Renal cortical epithelial cell (primary cell): Measurements from ENCODE around the gene ALDH1A3. TPM values are rescaled to one million over a fixed set of nuclear protein-coding genes. Genes with fewer than 3 reads are reported as not detected.

ENCODE experiments used
- DNase-seq: peaks from one replicate; pipeline ENCODE4 v3.0.0-alpha.2; 2011; ENCODE audit warnings: low read depth
- total RNA-seq: library from RNA; depleted of rRNA; stranded (reverse); fragments of >200 nt; gene quantifications from 2 replicates; pipeline ENCODE4 v1.2.3, GENCODE V29; 2014

ALDH1A3 gene
- total RNA-seq, 1 donor from 2014 or later = 60.3 TPM

- DNase-seq = no peak
Measured at GRCh38 chr15:100901702-100902435, 22.2 kb downstream of the ALDH1A3 start.

GRCh38 chr15:100902436-100903167, 23.0 kb downstream of the ALDH1A3 start:
- peak; percentile 67 for DNase-seq

GRCh38 chr15:100903168-100903554, 23.5 kb downstream of the ALDH1A3 start:
- DNase-seq = peak; percentile 13

GRCh38 chr15:100905850-100906249, 26.2 kb downstream of the ALDH1A3 start:
- no peak for DNase-seq

GRCh38 chr15:100908466-100908865, 28.8 kb downstream of the ALDH1A3 start:
- DNase-seq = no peak

- no peak for DNase-seq
Measured at GRCh38 chr15:100909565-100909964, 29.9 kb downstream of the ALDH1A3 start.

GRCh38 chr15:100909989-100910955, 30.6 kb downstream of the ALDH1A3 start:
- no peak for DNase-seq

GRCh38 chr15:100911086-100911485, 31.5 kb downstream of the ALDH1A3 start:
- no peak for DNase-seq

- no peak for DNase-seq
Measured at GRCh38 chr15:100913961-100914360, 34.3 kb downstream of the ALDH1A3 start.

- no peak for DNase-seq
Measured at GRCh38 chr15:100914876-100915275, 35.2 kb downstream of the ALDH1A3 start.

GRCh38 chr15:100918034-100918689, 38.5 kb downstream of the ALDH1A3 start:
- DNase-seq = peak; percentile 63

- peak; percentile 23 for DNase-seq
Measured at GRCh38 chr15:100918690-100919480, 39.3 kb downstream of the ALDH1A3 start, which contains the start of gene LRRK1. LRRK1 (plus strand) TSS chr15:100919357; CDS start chr15:100924633, 5,276 bp downstream.

GRCh38 chr15:100919481-100920405, 40.1 kb downstream of the ALDH1A3 start:
- DNase-seq = no peak

GRCh38 chr15:100920516-100921135, 41.0 kb downstream of the ALDH1A3 start:
- DNase-seq = no peak

GRCh38 chr15:100922192-100923040, 42.8 kb downstream of the ALDH1A3 start:
- no peak for DNase-seq

GRCh38 chr15:100923076-100923475, 43.4 kb downstream of the ALDH1A3 start:
- DNase-seq = no peak

GRCh38 chr15:100923902-100924301, 44.3 kb downstream of the ALDH1A3 start:
- DNase-seq = no peak

GRCh38 chr15:100924436-100924835, 44.8 kb downstream of the ALDH1A3 start:
- DNase-seq = no peak
